ENCODE data around the gene CACNA1F. TPM values are rescaled to one million over a fixed set of nuclear protein-coding genes. Genes with fewer than 3 reads are reported as not detected.

The CACNA1F gene
- total and polyA plus RNA-seq, 9 of the 15 experiments (the other 6 are each of a cell fraction or from before 2014, with no cell fraction given) = under 0.01 to 0.41 (median 0.03) TPM; not detected in 3

- TF ChIP-seq PHF20 (IDR thresholded peaks at IDR 0.05; ENCODE audit: partially characterized antibody) = peak; percentile 55
- TF ChIP-seq CREB3L1 (IDR thresholded peaks at IDR 0.05; ENCODE audit: borderline replicate concordance, low read depth) = no peak
- no peak for TF ChIP-seq ILK (tag; IDR thresholded peaks at IDR 0.05; ENCODE audit: borderline replicate concordance, low read depth)
- no peak for TF ChIP-seq ETV6 (IDR thresholded peaks at IDR 0.05; ENCODE audit: borderline replicate concordance in 1 of 2, low read depth in 2 of 2, low read length in 1 of 2)
- no peak for TF ChIP-seq ETV6 (CRISPR knock-in tag; IDR thresholded peaks at IDR 0.05; ENCODE audit: borderline replicate concordance)
- TF ChIP-seq, protein P1, sequence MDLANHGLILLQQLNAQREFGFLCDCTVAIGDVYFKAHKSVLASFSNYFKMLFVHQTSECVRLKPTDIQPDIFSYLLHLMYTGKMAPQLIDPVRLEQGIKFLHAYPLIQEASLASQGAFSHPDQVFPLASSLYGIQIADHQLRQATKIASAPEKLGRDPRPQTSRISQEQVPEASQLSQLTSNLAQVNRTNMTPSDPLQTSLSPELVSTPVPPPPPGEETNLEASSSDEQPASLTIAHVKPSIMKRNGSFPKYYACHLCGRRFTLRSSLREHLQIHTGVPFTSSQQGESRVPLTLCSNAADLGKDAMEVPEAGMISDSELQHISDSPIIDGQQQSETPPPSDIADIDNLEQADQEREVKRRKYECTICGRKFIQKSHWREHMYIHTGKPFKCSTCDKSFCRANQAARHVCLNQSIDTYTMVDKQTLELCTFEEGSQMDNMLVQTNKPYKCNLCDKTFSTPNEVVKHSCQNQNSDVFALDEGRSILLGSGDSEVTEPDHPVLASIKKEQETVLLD (IDR thresholded peaks at IDR 0.05) = no peak
- TF ChIP-seq, protein P2, sequence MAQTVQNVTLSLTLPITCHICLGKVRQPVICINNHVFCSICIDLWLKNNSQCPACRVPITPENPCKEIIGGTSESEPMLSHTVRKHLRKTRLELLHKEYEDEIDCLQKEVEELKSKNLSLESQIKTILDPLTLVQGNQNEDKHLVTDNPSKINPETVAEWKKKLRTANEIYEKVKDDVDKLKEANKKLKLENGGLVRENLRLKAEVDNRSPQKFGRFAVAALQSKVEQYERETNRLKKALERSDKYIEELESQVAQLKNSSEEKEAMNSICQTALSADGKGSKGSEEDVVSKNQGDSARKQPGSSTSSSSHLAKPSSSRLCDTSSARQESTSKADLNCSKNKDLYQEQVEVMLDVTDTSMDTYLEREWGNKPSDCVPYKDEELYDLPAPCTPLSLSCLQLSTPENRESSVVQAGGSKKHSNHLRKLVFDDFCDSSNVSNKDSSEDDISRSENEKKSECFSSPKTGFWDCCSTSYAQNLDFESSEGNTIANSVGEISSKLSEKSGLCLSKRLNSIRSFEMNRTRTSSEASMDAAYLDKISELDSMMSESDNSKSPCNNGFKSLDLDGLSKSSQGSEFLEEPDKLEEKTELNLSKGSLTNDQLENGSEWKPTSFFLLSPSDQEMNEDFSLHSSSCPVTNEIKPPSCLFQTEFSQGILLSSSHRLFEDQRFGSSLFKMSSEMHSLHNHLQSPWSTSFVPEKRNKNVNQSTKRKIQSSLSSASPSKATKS (CRISPR knock-in tag; IDR thresholded peaks at IDR 0.05) = no peak
- TF ChIP-seq, protein P3, sequence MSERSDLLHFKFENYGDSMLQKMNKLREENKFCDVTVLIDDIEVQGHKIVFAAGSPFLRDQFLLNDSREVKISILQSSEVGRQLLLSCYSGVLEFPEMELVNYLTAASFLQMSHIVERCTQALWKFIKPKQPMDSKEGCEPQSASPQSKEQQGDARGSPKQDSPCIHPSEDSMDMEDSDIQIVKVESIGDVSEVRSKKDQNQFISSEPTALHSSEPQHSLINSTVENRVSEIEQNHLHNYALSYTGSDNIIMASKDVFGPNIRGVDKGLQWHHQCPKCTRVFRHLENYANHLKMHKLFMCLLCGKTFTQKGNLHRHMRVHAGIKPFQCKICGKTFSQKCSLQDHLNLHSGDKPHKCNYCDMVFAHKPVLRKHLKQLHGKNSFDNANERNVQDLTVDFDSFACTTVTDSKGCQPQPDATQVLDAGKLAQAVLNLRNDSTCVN (CRISPR knock-in tag; IDR thresholded peaks at IDR 0.05) = no peak
- no peak for TF ChIP-seq SRSF7 (optimal IDR thresholded peaks at IDR 0.05; ENCODE audit: low read depth, low read length)
- TF ChIP-seq POLR2B (IDR thresholded peaks at IDR 0.05; ENCODE audit: low read depth, partially characterized antibody) = peak; percentile 7
- TF ChIP-seq MAFG (tag; conservative IDR thresholded peaks at IDR 0.05) = no peak
- peak; percentile 29 for TF ChIP-seq FIP1L1 (IDR thresholded peaks at IDR 0.05; ENCODE audit: low read depth, low read length, poor library complexity, severe bottlenecking)
- no peak for TF ChIP-seq PCBP2 (IDR thresholded peaks at IDR 0.05; ENCODE audit: low read depth, low read length, poor library complexity, severe bottlenecking)
- TF ChIP-seq SMAD4 (CRISPR knock-in tag; conservative IDR thresholded peaks at IDR 0.05) = 0 out of 2 replicates have a peak, but pooled peaks have one; percentile 33
- TF ChIP-seq ZNF561 (CRISPR knock-in tag; conservative IDR thresholded peaks at IDR 0.05) = no peak
- no peak for TF ChIP-seq ATF7 (IDR thresholded peaks at IDR 0.05)
- TF ChIP-seq, protein P4, sequence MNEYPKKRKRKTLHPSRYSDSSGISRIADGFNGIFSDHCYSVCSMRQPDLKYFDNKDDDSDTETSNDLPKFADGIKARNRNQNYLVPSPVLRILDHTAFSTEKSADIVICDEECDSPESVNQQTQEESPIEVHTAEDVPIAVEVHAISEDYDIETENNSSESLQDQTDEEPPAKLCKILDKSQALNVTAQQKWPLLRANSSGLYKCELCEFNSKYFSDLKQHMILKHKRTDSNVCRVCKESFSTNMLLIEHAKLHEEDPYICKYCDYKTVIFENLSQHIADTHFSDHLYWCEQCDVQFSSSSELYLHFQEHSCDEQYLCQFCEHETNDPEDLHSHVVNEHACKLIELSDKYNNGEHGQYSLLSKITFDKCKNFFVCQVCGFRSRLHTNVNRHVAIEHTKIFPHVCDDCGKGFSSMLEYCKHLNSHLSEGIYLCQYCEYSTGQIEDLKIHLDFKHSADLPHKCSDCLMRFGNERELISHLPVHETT (CRISPR knock-in tag; conservative IDR thresholded peaks at IDR 0.05 in 1 of 2, IDR thresholded peaks at IDR 0.05 in 1 of 2) = no peak
- TF ChIP-seq CEBPB (tag; IDR thresholded peaks at IDR 0.05) = no peak
- peak; percentile 66 for TF ChIP-seq RBFOX2 (IDR thresholded peaks at IDR 0.05; ENCODE audit: low read depth, low read length)
- no peak for TF ChIP-seq RHOXF2B (CRISPR knock-in tag; conservative IDR thresholded peaks at IDR 0.05)
- no peak for TF ChIP-seq XRCC3 (IDR thresholded peaks at IDR 0.05)
Observed at GRCh38 chrX:49191574-49192011, 41.5 kb downstream of the CACNA1F start (continued).
